ENCODE data around the gene DGCR2.

- TF ChIP-seq CTCF (IDR thresholded peaks at IDR 0.05) (no peak), POLR2A (IDR thresholded peaks at IDR 0.05) (no peak)
Observed at GRCh38 chr22:19066531-19067271, 55.5 kb downstream of the DGCR2 start.

Measured in esophagus squamous epithelium (tissue), 4 donors.